Measurements from ENCODE around the gene GRAMD1A. TPM values are rescaled to one million over a fixed set of nuclear protein-coding genes. Genes with fewer than 3 reads are reported as not detected.

Gene GRAMD1A
- total and polyA plus RNA-seq, 9 of the 15 experiments (the other 6 are each of a cell fraction or from before 2014, with no cell fraction given): 1.4 to 63.8 (median 38.5) TPM

DNA sequence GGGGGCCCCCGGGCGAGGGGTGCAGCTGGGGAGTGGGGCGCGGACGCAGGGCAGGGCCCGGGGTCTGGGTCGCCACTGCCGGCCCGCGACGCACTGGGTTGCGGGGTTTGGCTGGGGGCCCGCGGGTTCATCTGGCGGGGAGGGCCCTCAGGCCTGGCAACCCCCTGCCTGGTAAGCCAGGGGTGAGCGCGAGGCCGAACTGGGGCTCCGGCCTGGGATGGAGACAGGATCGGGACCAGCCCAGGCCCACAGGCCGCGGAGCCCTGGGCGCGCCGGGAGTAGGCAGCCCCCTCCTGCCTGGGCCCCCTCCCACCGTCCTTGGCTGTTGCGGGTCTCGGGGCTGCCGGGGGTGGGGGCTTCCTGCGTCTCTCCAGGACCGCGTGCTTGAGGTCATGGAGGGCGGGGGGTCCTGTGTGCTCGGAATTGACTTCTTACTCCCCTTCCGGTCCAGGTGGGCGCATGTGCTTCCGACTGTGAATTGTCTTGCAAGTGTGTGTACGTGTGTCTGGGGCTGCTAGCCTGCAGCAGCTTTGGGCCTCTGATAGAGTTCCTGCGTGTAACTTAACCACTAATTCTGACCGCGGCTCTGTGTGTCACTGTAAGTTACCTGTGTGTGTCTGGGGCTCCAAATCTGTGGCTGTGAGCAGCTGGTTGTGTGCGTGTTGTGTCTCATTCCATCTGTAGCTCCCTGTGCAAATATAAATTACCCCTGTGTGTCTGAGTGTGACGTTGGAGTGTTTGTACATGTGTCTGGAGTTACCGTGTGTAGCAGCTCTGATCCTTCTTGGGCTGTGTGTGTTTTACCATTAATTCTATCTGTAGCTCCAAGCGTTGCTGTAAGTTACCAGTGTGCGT is 751 bp downstream of the GRAMD1A start (continued):
- no peak for TF ChIP-seq E2F5 (CRISPR knock-in tag; IDR thresholded peaks at IDR 0.05)
- no peak for TF ChIP-seq ZNF121 (CRISPR knock-in tag; conservative IDR thresholded peaks at IDR 0.05)
- TF ChIP-seq ZNF717 (CRISPR knock-in tag; IDR thresholded peaks at IDR 0.05): no peak
- no peak for TF ChIP-seq RAD51 (IDR thresholded peaks at IDR 0.05; ENCODE audit: borderline replicate concordance, low read depth)
- no peak for TF ChIP-seq TSC22D4 (tag; IDR thresholded peaks at IDR 0.05)
- no peak for TF ChIP-seq ZNF75A (CRISPR knock-in tag; IDR thresholded peaks at IDR 0.05)
- TF ChIP-seq JUND (IDR thresholded peaks at IDR 0.05; ENCODE audit: borderline replicate concordance, low read depth, low read length): no peak
- TF ChIP-seq JUND (tag; IDR thresholded peaks at IDR 0.05; ENCODE audit: borderline replicate concordance, low read depth, low read length): no peak
- TF ChIP-seq, protein P1, sequence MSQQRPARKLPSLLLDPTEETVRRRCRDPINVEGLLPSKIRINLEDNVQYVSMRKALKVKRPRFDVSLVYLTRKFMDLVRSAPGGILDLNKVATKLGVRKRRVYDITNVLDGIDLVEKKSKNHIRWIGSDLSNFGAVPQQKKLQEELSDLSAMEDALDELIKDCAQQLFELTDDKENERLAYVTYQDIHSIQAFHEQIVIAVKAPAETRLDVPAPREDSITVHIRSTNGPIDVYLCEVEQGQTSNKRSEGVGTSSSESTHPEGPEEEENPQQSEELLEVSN (IDR thresholded peaks at IDR 0.05; ENCODE audit: borderline replicate concordance in 1 of 2, extremely low read depth in 1 of 2, insufficient read depth in 1 of 2, insufficient read length in 1 of 2, low read depth in 1 of 2, low read length in 1 of 2, poor library complexity in 1 of 2, severe bottlenecking in 1 of 2): peak in 1 of 2 experiments; percentile 54
- TF ChIP-seq NFIC (IDR thresholded peaks at IDR 0.05): no peak
- TF ChIP-seq SAP30 (IDR thresholded peaks at IDR 0.05; ENCODE audit: borderline replicate concordance, insufficient read depth, low read depth, low read length, poor library complexity, severe bottlenecking): peak; percentile 37
- TF ChIP-seq, protein P2, sequence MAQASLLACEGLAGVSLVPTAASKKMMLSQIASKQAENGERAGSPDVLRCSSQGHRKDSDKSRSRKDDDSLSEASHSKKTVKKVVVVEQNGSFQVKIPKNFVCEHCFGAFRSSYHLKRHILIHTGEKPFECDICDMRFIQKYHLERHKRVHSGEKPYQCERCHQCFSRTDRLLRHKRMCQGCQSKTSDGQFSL (CRISPR knock-in tag; IDR thresholded peaks at IDR 0.05): no peak
- TF ChIP-seq, protein P2 (tag; IDR thresholded peaks at IDR 0.05): no peak
- no peak for TF ChIP-seq STAT5B (CRISPR knock-in tag; IDR thresholded peaks at IDR 0.05)
